Stimulated activated CD8-positive, alpha-beta memory T cell treated with anti-CD3 and anti-CD28 coated beads, Interleukin-2, amount 100 ng/mL, for 48 hours (primary cell): ENCODE measurements around the gene NAGA.
"Not testable (repeated sequence)": the region's sequence is repeated elsewhere in the genome, so short reads cannot be mapped to it uniquely, and the experiment has no call there.

Experiments used
- DNase-seq, 2 donors: peaks; one replicate each; pipeline ENCODE4 v3.0.0-alpha.2; 2020; ENCODE audit warnings: low read depth in 2 of 2

NAGA gene

GRCh38 chr22:42070517-42071422 is at the start of gene NAGA:
NAGA (minus strand) TSS chr22:42070812; CDS start chr22:42070297, 515 bp downstream.
- DNase-seq, result peak; percentile 80 to 93

GRCh38 chr22:42116848-42117424 is 46.3 kb upstream of the NAGA start:
- DNase-seq, result no peak

GRCh38 chr22:42115420-42115830 is 44.8 kb upstream of the NAGA start:
- not testable (repeated sequence) for DNase-seq

- no peak for DNase-seq
Measured at GRCh38 chr22:42114721-42115120, 44.1 kb upstream of the NAGA start.

- not testable (repeated sequence) for DNase-seq
Measured at GRCh38 chr22:42112793-42113192, 42.2 kb upstream of the NAGA start.

GRCh38 chr22:42111798-42112197 is 41.2 kb upstream of the NAGA start:
- no peak for DNase-seq

- no peak for DNase-seq
Measured at GRCh38 chr22:42108848-42109247, 38.2 kb upstream of the NAGA start.

GRCh38 chr22:42104332-42104860 is 33.8 kb upstream of the NAGA start:
- not testable (repeated sequence) for DNase-seq

GRCh38 chr22:42101199-42101598 is 30.6 kb upstream of the NAGA start:
- DNase-seq, result no peak

- DNase-seq, result no peak
Measured at GRCh38 chr22:42091455-42091782, 20.8 kb upstream of the NAGA start.

- peak; percentile 95 to 96 for DNase-seq
Measured at GRCh38 chr22:42090596-42091454, 20.2 kb upstream of the NAGA start, which contains the start of gene NDUFA6. NDUFA6 (minus strand) TSS chr22:42090772; CDS start chr22:42090744, 28 bp downstream.

- DNase-seq, result no peak
Measured at GRCh38 chr22:42086051-42086450, 15.4 kb upstream of the NAGA start.

GRCh38 chr22:42084874-42085273 is 14.3 kb upstream of the NAGA start:
- DNase-seq, result no peak

- no peak for DNase-seq
Measured at GRCh38 chr22:42083119-42083518, 12.5 kb upstream of the NAGA start.

- DNase-seq, result no peak
Measured at GRCh38 chr22:42080287-42080686, 9.7 kb upstream of the NAGA start.

- DNase-seq, result peak; percentile 96 to 98
Measured at GRCh38 chr22:42079319-42080251, 9.0 kb upstream of the NAGA start, which contains the start of gene SMDT1. SMDT1 (plus strand) TSS chr22:42079700; CDS start chr22:42079769, 69 bp downstream.

GRCh38 chr22:42078469-42079318 is 8.1 kb upstream of the NAGA start:
- no peak for DNase-seq

- DNase-seq, result no peak
Measured at GRCh38 chr22:42077486-42078125, 7.0 kb upstream of the NAGA start.
